HG03135 (cell line): ENCODE data around the gene AKR1C4.
"Not testable (repeated sequence)": the region's sequence is repeated elsewhere in the genome, so short reads cannot be mapped to it uniquely, and the experiment has no call there.

ENCODE experiments used
- ATAC-seq: cut with Tn5 transposase; IDR thresholded peaks from one replicate; pipeline ENCODE4 v1.9.1; 2021; ENCODE audit warnings: mild to moderate bottlenecking, moderate library complexity; ENCODE audit not compliant: unreplicated experiment

AKR1C4 gene

DNA sequence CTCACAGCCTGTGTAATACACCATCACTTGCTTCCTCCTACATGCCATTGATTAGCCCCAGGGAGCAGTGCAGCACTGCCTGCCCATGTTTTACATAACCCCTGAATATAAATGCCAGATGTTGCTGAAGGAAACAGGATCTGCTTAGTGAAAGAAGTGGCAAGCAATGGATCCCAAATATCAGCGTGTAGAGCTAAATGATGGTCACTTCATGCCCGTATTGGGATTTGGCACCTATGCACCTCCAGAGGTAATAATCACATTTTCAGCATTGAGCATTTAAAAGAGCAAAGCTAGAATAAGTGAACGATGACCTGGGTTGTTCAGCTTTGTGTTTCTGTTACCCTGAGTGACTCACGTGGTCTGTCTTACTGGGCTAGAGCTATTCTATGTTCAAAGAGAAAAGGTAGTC is at the start of gene AKR1C4:
TSS of gene AKR1C4 (plus strand) at position 136 of the 412 bp plus-strand sequence. CDS start at position 167, 31 bp downstream.
- ATAC-seq, result no peak

GRCh38 chr10:5146920-5147254 is 49.8 kb upstream of the AKR1C4 start:
- no peak for ATAC-seq

GRCh38 chr10:5147255-5147980 is 49.2 kb upstream of the AKR1C4 start:
- ATAC-seq, result no peak

DNA sequence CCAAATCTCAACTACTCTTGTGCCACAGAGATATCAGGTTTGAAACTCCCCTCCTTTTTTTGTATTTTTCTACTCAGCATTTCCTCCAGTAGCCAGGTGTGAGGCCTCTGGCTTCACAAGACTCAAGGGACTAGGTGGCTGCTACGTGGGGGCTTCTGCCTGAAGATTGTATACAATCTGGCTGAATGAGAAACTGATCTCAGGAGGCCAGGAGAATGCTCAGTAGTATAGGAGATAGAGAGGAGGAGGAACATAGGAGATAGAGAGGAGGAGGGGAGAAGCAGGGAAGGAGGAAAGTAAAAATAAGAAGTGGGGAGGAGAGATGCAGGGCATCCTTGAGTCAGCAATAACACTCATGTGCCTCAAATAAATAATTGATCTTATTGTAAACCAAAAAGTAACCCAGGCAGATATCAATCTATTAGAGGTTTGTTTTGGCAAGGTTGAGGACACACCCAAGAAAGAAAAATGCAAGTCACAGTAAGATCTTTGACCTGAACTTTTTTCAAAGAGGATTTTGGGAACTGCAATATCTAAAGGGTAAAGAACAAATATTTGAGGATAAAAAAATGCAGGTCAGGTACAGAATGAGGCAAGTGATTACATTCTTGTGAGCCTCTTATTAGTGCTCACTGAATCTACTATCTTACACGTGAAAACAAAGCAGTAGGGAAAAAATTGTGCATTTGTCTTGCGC is 48.5 kb upstream of the AKR1C4 start:
- ATAC-seq, result no peak

DNA sequence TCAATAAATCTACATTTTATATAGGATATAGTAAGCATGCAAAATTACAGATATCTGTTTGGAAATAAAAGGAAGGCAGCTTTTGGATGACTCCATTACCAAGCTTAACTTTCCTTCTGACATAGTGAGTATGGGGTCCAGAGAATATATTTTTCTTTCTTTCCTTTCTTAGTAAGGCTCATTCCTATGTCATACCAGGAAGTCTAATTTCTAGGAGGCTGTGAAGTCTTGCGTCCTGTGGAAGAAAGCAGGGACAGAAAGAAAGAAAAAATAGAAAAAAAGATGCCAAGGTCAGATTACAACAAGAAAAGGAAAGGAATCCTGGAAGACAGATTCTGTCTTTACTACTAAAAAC is 48.0 kb upstream of the AKR1C4 start:
- ATAC-seq, result no peak

DNA sequence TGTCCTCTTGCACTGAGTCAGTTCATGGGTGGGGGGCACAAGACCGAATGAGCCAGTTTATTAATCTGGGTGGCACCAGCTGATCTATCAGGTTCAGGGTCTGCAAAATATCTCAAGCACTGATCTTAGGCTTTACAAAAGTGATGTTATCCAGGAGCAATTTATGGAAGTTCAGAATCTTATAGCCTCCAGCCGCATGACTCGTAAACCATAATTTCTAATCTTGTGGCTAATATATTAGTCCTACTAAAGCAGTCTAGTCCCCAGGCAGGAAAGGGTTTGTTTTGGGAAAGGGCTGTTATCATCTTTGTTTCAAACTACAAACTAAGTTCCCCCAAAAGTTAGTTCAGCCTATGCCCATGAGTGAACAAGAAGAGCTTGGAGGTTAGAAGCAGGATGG is 45.6 kb upstream of the AKR1C4 start:
- no peak for ATAC-seq

DNA sequence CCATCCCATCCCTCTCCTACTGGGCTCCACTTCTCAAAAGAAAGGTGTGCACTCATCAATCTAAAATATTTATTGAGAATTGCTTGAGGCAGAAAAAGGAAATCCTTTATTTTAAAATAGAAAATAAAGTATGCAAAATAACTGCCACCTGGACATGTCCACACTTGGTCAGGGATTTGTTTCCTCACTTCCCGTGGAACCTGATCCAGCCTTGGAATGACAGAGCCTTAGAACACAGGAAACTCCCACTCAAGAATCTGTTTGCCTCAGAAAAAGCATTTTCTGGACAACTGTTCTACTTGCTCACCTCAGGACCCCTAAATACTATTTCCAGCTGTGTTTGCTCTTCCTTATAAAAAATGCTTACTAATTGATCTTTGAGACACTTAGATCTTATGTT is 40.7 kb upstream of the AKR1C4 start:
- no peak for ATAC-seq

GRCh38 chr10:5157501-5157900 is 39.1 kb upstream of the AKR1C4 start:
- ATAC-seq, result no peak

- no peak for ATAC-seq
Measured at GRCh38 chr10:5159126-5159525, 37.5 kb upstream of the AKR1C4 start.

- no peak for ATAC-seq
Measured at GRCh38 chr10:5163487-5163886, 33.1 kb upstream of the AKR1C4 start.

- ATAC-seq, result no peak
Measured at GRCh38 chr10:5165738-5166137, 30.9 kb upstream of the AKR1C4 start.

DNA sequence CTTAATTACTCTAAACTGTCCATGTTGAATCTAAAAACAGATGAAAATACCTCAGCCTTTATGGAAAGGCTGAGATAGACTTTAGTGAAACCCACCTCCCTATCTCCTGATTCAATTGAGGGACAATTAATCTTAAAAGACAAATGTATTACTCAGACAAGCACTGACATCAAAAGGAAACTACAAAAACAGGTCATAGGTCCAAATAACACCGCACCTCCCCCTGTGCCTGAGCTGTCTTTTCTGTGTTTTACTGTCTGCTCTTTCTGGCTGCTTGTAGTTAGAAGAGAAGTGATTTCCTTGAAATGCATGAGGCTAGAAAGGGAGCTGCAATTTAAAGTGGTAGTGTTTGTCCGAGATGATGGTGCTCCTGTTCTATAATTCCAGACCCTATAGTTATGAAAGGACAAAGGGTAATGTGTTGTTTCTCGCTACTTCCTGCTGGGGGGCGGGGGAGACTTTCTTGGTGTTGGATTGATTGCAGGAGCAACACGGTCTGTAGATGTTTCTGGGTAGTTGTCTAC is 27.7 kb upstream of the AKR1C4 start:
- ATAC-seq, result no peak

GRCh38 chr10:5175581-5175980 is 21.1 kb upstream of the AKR1C4 start:
- not testable (repeated sequence) for ATAC-seq

DNA sequence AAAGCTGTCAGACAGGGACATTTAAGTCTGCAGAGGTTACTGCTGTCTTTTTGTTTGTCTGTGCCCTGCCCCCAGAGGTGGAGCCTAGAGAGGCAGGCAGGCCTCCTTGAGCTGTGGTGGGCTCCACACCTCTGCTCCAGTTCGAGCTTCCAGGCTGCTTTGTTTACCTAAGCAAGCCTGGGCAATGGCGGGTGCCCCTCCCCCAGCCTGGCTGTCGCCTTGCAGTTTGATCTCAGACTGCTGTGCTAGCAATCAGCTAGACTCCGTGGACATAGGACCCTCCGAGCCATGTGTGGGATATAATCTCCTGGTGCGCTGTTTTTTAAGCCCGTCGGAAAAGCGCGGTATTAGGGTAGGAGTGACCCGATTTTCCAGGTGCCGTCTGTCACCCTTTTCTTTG is 16.1 kb upstream of the AKR1C4 start:
- ATAC-seq, result not testable (repeated sequence)

DNA sequence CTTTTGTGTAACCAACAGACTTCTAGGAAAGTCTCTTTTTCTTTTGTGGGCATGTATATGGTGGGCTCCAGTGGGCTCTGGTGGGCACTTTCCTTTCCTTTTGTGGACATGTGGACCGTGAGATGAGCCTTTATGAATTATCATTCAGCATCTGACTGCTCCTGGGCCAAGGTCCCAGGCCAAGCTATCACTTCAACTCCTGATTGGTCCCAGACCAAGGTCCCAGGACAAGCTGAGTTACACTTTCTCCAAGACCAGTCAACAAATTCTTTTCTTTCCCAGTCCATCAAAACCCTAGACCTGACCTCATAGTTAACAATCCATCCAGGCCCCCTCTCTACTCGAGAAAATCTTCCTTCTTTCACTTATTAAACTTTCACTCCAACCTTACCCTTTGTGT is 12.7 kb upstream of the AKR1C4 start:
- no peak for ATAC-seq

- no peak for ATAC-seq
Measured at GRCh38 chr10:5184987-5185775, 11.5 kb upstream of the AKR1C4 start, which contains the start of gene AKR1C8. TSS of gene AKR1C8 (minus strand) at chr10:5185150. CDS start at chr10:5185104, 46 bp downstream.

- no peak for ATAC-seq
Measured at GRCh38 chr10:5187867-5188266, 8.8 kb upstream of the AKR1C4 start.

GRCh38 chr10:5188358-5188757 is 8.3 kb upstream of the AKR1C4 start:
- ATAC-seq, result no peak

- no peak for ATAC-seq
Measured at GRCh38 chr10:5194431-5194830, 2.2 kb upstream of the AKR1C4 start.

- no peak for ATAC-seq
Measured at GRCh38 chr10:5195727-5196374, 786 bp upstream of the AKR1C4 start.

GRCh38 chr10:5198386-5198785 is 1.7 kb downstream of the AKR1C4 start:
- ATAC-seq, result no peak
